ENCODE measurements around the gene CAB39. TPM values are rescaled to one million over a fixed set of nuclear protein-coding genes. Genes with fewer than 3 reads are reported as not detected.
A peak's percentile ranks its signal among the peaks of the same experiment; 100 is the strongest.

CAB39 gene
- total RNA-seq, 1 donor from 2014 or later, result 57.8 TPM

- Histone ChIP-seq H3K4me3 (ENCODE audit: low read depth, low read length) (no peak overlapping the region), H3K36me3 (ENCODE audit: control insufficient read depth, insufficient read depth, low read length) (no peaks in the 10 kb centered on the region), H3K27me3 (ENCODE audit: control insufficient read depth, insufficient read depth, low read length) (peaks cover 5% of the 10 kb centered on the region)
- TF ChIP-seq, protein P1, sequence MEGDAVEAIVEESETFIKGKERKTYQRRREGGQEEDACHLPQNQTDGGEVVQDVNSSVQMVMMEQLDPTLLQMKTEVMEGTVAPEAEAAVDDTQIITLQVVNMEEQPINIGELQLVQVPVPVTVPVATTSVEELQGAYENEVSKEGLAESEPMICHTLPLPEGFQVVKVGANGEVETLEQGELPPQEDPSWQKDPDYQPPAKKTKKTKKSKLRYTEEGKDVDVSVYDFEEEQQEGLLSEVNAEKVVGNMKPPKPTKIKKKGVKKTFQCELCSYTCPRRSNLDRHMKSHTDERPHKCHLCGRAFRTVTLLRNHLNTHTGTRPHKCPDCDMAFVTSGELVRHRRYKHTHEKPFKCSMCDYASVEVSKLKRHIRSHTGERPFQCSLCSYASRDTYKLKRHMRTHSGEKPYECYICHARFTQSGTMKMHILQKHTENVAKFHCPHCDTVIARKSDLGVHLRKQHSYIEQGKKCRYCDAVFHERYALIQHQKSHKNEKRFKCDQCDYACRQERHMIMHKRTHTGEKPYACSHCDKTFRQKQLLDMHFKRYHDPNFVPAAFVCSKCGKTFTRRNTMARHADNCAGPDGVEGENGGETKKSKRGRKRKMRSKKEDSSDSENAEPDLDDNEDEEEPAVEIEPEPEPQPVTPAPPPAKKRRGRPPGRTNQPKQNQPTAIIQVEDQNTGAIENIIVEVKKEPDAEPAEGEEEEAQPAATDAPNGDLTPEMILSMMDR (IDR thresholded peaks at IDR 0.05; ENCODE audit: insufficient read depth, low read length, poor library complexity, severe bottlenecking), result no peak
- no peak for DNase-seq (ENCODE audit: low read depth)
Observed at GRCh38 chr2:230862292-230862691, 149.7 kb downstream of the CAB39 start.

DNA sequence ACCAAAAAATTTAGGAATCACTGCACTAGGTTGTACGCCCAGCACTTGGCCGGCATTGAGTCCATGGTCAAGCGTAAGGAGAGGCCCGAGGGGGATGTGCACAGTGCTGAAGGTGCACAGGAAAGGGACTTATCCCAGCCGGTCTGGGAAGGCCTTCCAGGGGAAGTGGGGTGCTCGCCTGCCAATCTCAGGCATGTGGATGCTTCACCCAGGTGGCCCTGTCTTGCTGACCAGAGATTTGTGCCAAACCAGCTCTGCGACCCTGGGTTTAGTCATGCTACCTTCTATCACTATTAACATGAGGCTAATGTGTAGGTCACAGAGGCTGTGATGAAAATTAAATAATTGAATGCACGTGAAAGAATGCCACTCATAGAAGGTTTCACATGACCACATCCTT is 150.4 kb downstream of the CAB39 start:
- no peaks in the 10 kb centered on the region for H3K36me3 ChIP-seq (ENCODE audit: control insufficient read depth, insufficient read depth, low read length)
- H3K4me3 ChIP-seq (ENCODE audit: low read depth, low read length), result no peak overlapping the region
- DNase-seq (ENCODE audit: low read depth), result no peak
- H3K27me3 ChIP-seq (ENCODE audit: control insufficient read depth, insufficient read depth, low read length), result peaks cover 5% of the 10 kb centered on the region
- TF ChIP-seq, protein P1 (IDR thresholded peaks at IDR 0.05; ENCODE audit: insufficient read depth, low read length, poor library complexity, severe bottlenecking), result no peak

DNA sequence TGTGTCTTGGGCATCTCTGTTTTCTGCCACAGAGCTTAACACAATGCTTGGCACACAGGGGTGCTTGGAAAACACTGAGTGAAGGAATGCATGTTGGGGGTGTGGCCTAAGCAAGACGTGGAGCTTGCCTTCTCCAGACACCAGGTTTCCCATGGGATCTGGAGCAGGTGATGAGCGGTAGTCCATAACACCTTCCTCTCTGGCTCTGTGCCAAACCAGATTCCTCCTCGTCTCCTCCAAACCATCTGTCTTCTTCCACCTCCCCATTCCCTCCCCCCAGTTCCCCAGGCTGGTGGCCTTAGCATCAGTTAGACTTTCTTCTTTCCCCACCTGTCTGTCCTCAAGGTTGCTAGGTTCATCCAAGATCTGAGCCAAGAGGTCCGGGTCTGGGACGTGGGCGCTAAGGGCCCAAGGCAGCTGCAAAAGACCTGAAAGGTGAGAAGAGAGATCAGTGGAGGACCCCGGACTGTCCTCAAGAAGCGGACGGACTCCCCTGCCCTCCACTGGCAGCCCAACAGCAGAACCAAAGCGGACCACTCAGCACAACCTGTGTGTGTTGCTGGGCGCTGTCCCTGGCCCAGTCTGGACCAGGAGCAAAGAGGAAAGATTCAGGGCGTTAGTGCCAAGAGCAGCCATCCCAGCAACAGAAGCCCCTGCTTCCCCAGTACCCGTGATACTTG is 150.9 kb downstream of the CAB39 start:
- no peak for DNase-seq (ENCODE audit: low read depth)

GRCh38 chr2:230864122-230864604 is 151.5 kb downstream of the CAB39 start:
- DNase-seq (ENCODE audit: low read depth), result no peak
- Histone ChIP-seq H3K4me3 (ENCODE audit: low read depth, low read length) (peak overlapping the region; percentile 75), H3K27me3 (ENCODE audit: control insufficient read depth, insufficient read depth, low read length) (peaks cover 5% of the 10 kb centered on the region), H3K36me3 (ENCODE audit: control insufficient read depth, insufficient read depth, low read length) (no peaks in the 10 kb centered on the region)
- TF ChIP-seq, protein P1 (IDR thresholded peaks at IDR 0.05; ENCODE audit: insufficient read depth, low read length, poor library complexity, severe bottlenecking), result no peak

More for the DNA sequence above, 150.9 kb downstream of the CAB39 start:
- H3K4me3 ChIP-seq (ENCODE audit: low read depth, low read length), result no peak overlapping the region
- peaks cover 5% of the 10 kb centered on the region for H3K27me3 ChIP-seq (ENCODE audit: control insufficient read depth, insufficient read depth, low read length)
- TF ChIP-seq, protein P1 (IDR thresholded peaks at IDR 0.05; ENCODE audit: insufficient read depth, low read length, poor library complexity, severe bottlenecking), result no peak
- H3K36me3 ChIP-seq (ENCODE audit: control insufficient read depth, insufficient read depth, low read length), result no peaks in the 10 kb centered on the region

- peaks cover 5% of the 10 kb centered on the region for H3K27me3 ChIP-seq (ENCODE audit: control insufficient read depth, insufficient read depth, low read length)
- DNase-seq (ENCODE audit: low read depth), result no peak
- H3K4me3 ChIP-seq (ENCODE audit: low read depth, low read length), result peak within 1 kb of the TSS; percentile 75
- TF ChIP-seq, protein P1 (IDR thresholded peaks at IDR 0.05; ENCODE audit: insufficient read depth, low read length, poor library complexity, severe bottlenecking), result peak; percentile 28
- H3K36me3 ChIP-seq (ENCODE audit: control insufficient read depth, insufficient read depth, low read length), result no peaks in the 10 kb centered on the region
Observed at GRCh38 chr2:230864605-230865306, 152.1 kb downstream of the CAB39 start, which contains the start of gene ITM2C. Gene ITM2C (plus strand): TSS chr2:230864942. CDS start chr2:230865026, 84 bp downstream.

Measured in kidney epithelial cell (primary cell).